ENCODE results near the gene USP21. TPM values are rescaled to one million over a fixed set of nuclear protein-coding genes. Genes with fewer than 3 reads are reported as not detected.

Gene USP21
- total RNA-seq, 1 donor: 11.1 TPM

GRCh38 chr1:161128591-161129420, 30.5 kb upstream of the USP21 start:
- H3K9me3 ChIP-seq (ENCODE audit: low read depth, low read length): no peaks in the 10 kb centered on the region
- H3K4me1 ChIP-seq (ENCODE audit: insufficient read depth, low read length): peaks cover 59% of the 10 kb centered on the region
- no peak overlapping the region for H3K4me3 ChIP-seq (ENCODE audit: low read length)
- H3K27me3 ChIP-seq (ENCODE audit: insufficient read depth, low read length): no peaks in the 10 kb centered on the region

GRCh38 chr1:161130266-161130665, 29.0 kb upstream of the USP21 start:
- Histone ChIP-seq H3K9me3 (ENCODE audit: low read depth, low read length) (no peaks in the 10 kb centered on the region), H3K4me1 (ENCODE audit: insufficient read depth, low read length) (peaks cover 71% of the 10 kb centered on the region), H3K27me3 (ENCODE audit: insufficient read depth, low read length) (no peaks in the 10 kb centered on the region), H3K4me3 (ENCODE audit: low read length) (no peak overlapping the region)

GRCh38 chr1:161131523-161132409, 27.5 kb upstream of the USP21 start:
- Histone ChIP-seq H3K4me1 (ENCODE audit: insufficient read depth, low read length) (peaks cover 81% of the 10 kb centered on the region), H3K27me3 (ENCODE audit: insufficient read depth, low read length) (no peaks in the 10 kb centered on the region), H3K4me3 (ENCODE audit: low read length) (peak overlapping the region; percentile 97), H3K9me3 (ENCODE audit: low read depth, low read length) (no peaks in the 10 kb centered on the region)

- H3K4me3 ChIP-seq (ENCODE audit: low read length): peak within 1 kb of the TSS; percentile 97
Measured at GRCh38 chr1:161132410-161133219, 26.7 kb upstream of the USP21 start, which contains the start of gene DEDD. TSS of gene DEDD (minus strand) at chr1:161132667. CDS start at chr1:161124462, 8,205 bp downstream.

GRCh38 chr1:161133220-161133740, 26.0 kb upstream of the USP21 start:
- H3K27me3 ChIP-seq (ENCODE audit: insufficient read depth, low read length): no peaks in the 10 kb centered on the region
- no peaks in the 10 kb centered on the region for H3K9me3 ChIP-seq (ENCODE audit: low read depth, low read length)
- H3K4me3 ChIP-seq (ENCODE audit: low read length): peak overlapping the region; percentile 97
- peaks cover 80% of the 10 kb centered on the region for H3K4me1 ChIP-seq (ENCODE audit: insufficient read depth, low read length)

More at GRCh38 chr1:161132410-161133219, 26.7 kb upstream of the USP21 start, which contains the start of gene DEDD:
- Histone ChIP-seq H3K9me3 (ENCODE audit: low read depth, low read length) (no peaks in the 10 kb centered on the region), H3K4me1 (ENCODE audit: insufficient read depth, low read length) (peaks cover 80% of the 10 kb centered on the region), H3K27me3 (ENCODE audit: insufficient read depth, low read length) (no peaks in the 10 kb centered on the region)

- Histone ChIP-seq H3K4me3 (ENCODE audit: low read length) (no peak overlapping the region), H3K4me1 (ENCODE audit: insufficient read depth, low read length) (peaks cover 58% of the 10 kb centered on the region), H3K27me3 (ENCODE audit: insufficient read depth, low read length) (no peaks in the 10 kb centered on the region), H3K9me3 (ENCODE audit: low read depth, low read length) (no peaks in the 10 kb centered on the region)
Measured at GRCh38 chr1:161137881-161138280, 21.4 kb upstream of the USP21 start.

GRCh38 chr1:161138431-161138830, 20.9 kb upstream of the USP21 start:
- Histone ChIP-seq H3K9me3 (ENCODE audit: low read depth, low read length) (no peaks in the 10 kb centered on the region), H3K27me3 (ENCODE audit: insufficient read depth, low read length) (no peaks in the 10 kb centered on the region), H3K4me1 (ENCODE audit: insufficient read depth, low read length) (peaks cover 55% of the 10 kb centered on the region), H3K4me3 (ENCODE audit: low read length) (no peak overlapping the region)

GRCh38 chr1:161139766-161140165, 19.5 kb upstream of the USP21 start:
- no peak overlapping the region for H3K4me3 ChIP-seq (ENCODE audit: low read length)
- peaks cover 41% of the 10 kb centered on the region for H3K4me1 ChIP-seq (ENCODE audit: insufficient read depth, low read length)
- no peaks in the 10 kb centered on the region for H3K27me3 ChIP-seq (ENCODE audit: insufficient read depth, low read length)
- H3K9me3 ChIP-seq (ENCODE audit: low read depth, low read length): no peaks in the 10 kb centered on the region

- no peak overlapping the region for H3K4me3 ChIP-seq (ENCODE audit: low read length)
- no peaks in the 10 kb centered on the region for H3K27me3 ChIP-seq (ENCODE audit: insufficient read depth, low read length)
- no peaks in the 10 kb centered on the region for H3K9me3 ChIP-seq (ENCODE audit: low read depth, low read length)
- H3K4me1 ChIP-seq (ENCODE audit: insufficient read depth, low read length): peaks cover 36% of the 10 kb centered on the region
Measured at GRCh38 chr1:161140755-161141400, 18.4 kb upstream of the USP21 start.

GRCh38 chr1:161145832-161146231, 13.5 kb upstream of the USP21 start:
- Histone ChIP-seq H3K27me3 (ENCODE audit: insufficient read depth, low read length) (no peaks in the 10 kb centered on the region), H3K4me1 (ENCODE audit: insufficient read depth, low read length) (no peaks in the 10 kb centered on the region), H3K9me3 (ENCODE audit: low read depth, low read length) (no peaks in the 10 kb centered on the region), H3K4me3 (ENCODE audit: low read length) (no peak overlapping the region)

GRCh38 chr1:161153176-161153575, 6.1 kb upstream of the USP21 start:
- Histone ChIP-seq H3K9me3 (ENCODE audit: low read depth, low read length) (no peaks in the 10 kb centered on the region), H3K4me1 (ENCODE audit: insufficient read depth, low read length) (peaks cover 16% of the 10 kb centered on the region), H3K27me3 (ENCODE audit: insufficient read depth, low read length) (no peaks in the 10 kb centered on the region), H3K4me3 (ENCODE audit: low read length) (peak overlapping the region; percentile 77)

- H3K27me3 ChIP-seq (ENCODE audit: insufficient read depth, low read length): no peaks in the 10 kb centered on the region
- H3K9me3 ChIP-seq (ENCODE audit: low read depth, low read length): no peaks in the 10 kb centered on the region
- peak within 1 kb of the TSS; percentile 77 for H3K4me3 ChIP-seq (ENCODE audit: low read length)
- H3K4me1 ChIP-seq (ENCODE audit: insufficient read depth, low read length): peaks cover 20% of the 10 kb centered on the region
Measured at GRCh38 chr1:161153682-161154337, 5.5 kb upstream of the USP21 start, which contains the start of gene UFC1. TSS of gene UFC1 (plus strand) at chr1:161153978. CDS start at chr1:161153998, 20 bp downstream.

GRCh38 chr1:161157867-161158266, 1.4 kb upstream of the USP21 start:
- peaks cover 38% of the 10 kb centered on the region for H3K4me1 ChIP-seq (ENCODE audit: insufficient read depth, low read length)
- H3K27me3 ChIP-seq (ENCODE audit: insufficient read depth, low read length): no peaks in the 10 kb centered on the region
- H3K4me3 ChIP-seq (ENCODE audit: low read length): no peak overlapping the region
- no peaks in the 10 kb centered on the region for H3K9me3 ChIP-seq (ENCODE audit: low read depth, low read length)

Data from mononuclear cell (primary cell).